ENCODE results near the gene GRHL1. TPM values are rescaled to one million over a fixed set of nuclear protein-coding genes. Genes with fewer than 3 reads are reported as not detected.

The GRHL1 gene
- total RNA-seq, 2 donors from 2014 or later = 0.41 to 9.5 TPM

DNA sequence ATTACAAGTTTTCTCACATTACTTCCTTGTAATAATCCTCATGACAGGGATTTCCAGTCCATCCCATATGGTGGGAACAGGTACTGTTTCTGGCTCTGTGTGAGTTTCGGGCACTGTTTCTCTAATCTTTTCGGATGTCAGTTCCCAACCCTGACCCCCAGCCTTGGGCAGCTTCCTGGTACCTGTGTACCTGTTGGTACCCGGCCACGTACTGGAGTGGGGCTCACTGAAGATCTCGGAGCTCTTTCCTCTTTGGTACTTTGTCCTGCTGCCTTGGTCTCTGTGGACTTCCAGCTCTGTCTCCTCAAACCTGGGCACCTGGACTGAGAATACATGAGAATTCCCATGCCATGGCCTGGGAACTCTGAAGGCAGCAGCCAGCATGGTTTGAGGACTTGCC lies 36.8 kb downstream of the GRHL1 start:
- Histone ChIP-seq H3K4me3 (no peak overlapping the region), H3K27ac (no peak overlapping the region), H3K4me1 (ENCODE audit: control insufficient read depth in 1 of 2, low read depth in 2 of 2) (peaks cover 11 to 34% of the 10 kb centered on the region in 2 donors), H3K36me3 (no peaks in the 10 kb centered on the region), H3K9me3 (no peaks in the 10 kb centered on the region), H3K27me3 (replicated peaks; ENCODE audit: insufficient read depth) (no peaks in the 10 kb centered on the region)
- TF ChIP-seq, protein P1, sequence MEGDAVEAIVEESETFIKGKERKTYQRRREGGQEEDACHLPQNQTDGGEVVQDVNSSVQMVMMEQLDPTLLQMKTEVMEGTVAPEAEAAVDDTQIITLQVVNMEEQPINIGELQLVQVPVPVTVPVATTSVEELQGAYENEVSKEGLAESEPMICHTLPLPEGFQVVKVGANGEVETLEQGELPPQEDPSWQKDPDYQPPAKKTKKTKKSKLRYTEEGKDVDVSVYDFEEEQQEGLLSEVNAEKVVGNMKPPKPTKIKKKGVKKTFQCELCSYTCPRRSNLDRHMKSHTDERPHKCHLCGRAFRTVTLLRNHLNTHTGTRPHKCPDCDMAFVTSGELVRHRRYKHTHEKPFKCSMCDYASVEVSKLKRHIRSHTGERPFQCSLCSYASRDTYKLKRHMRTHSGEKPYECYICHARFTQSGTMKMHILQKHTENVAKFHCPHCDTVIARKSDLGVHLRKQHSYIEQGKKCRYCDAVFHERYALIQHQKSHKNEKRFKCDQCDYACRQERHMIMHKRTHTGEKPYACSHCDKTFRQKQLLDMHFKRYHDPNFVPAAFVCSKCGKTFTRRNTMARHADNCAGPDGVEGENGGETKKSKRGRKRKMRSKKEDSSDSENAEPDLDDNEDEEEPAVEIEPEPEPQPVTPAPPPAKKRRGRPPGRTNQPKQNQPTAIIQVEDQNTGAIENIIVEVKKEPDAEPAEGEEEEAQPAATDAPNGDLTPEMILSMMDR (IDR thresholded peaks at IDR 0.05) = no peak
- no peak for DNase-seq (ENCODE audit: low spot score)
- ATAC-seq (ENCODE audit: insufficient number of reproducible peaks, low FRiP score, low read depth) = no peak

DNA sequence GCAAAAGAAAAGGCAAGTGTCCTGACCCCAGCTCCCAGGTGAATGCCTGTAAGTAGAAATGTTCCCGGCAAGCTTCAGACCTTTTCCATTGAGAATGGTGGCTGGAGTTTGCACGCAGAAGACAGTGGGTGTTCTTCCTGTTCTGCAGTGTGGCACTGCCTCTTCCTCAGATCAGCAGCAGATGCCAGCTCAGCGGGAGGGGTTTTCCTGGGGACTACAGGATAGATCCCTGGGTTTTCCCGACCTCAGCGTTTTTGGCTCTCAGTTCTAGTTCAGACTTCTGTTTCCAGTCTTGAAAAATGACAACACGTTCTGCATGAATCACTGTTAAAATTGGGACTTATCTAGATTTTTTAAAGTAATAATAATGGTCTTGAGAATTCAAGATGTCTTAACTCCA lies 39.2 kb downstream of the GRHL1 start:
- Histone ChIP-seq H3K27ac (no peak overlapping the region), H3K4me1 (ENCODE audit: control insufficient read depth in 1 of 2, low read depth in 2 of 2) (peaks cover 0 to 9% of the 10 kb centered on the region in 2 donors), H3K27me3 (replicated peaks; ENCODE audit: insufficient read depth) (no peaks in the 10 kb centered on the region), H3K36me3 (no peaks in the 10 kb centered on the region), H3K4me3 (no peak overlapping the region), H3K9me3 (no peaks in the 10 kb centered on the region)
- ATAC-seq (ENCODE audit: insufficient number of reproducible peaks, low FRiP score, low read depth) (no peak), DNase-seq (ENCODE audit: low spot score) (no peak)
- TF ChIP-seq, protein P1 (IDR thresholded peaks at IDR 0.05) = no peak

DNA sequence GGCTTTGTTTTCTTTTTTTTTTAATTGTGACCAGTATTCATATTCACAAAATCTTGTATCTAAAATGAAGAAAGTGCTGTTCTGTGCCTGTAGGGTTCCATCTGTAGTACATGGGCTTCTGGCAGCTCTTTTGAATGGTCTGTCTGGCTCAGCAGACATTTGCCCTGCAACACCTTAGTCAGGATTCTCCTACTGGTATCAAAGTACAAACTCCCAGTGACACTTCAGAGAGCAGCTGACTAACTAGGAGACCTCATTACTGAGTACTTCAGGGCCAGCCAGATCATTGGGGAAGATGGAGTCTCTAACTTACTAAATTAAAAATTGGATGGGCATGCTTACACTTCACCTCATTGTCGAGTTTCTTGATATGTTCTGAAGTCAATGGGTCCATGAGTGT lies 39.7 kb downstream of the GRHL1 start:
- Histone ChIP-seq H3K4me3 (no peak overlapping the region), H3K9me3 (no peaks in the 10 kb centered on the region), H3K27me3 (replicated peaks; ENCODE audit: insufficient read depth) (no peaks in the 10 kb centered on the region), H3K36me3 (no peaks in the 10 kb centered on the region), H3K27ac (no peak overlapping the region), H3K4me1 (ENCODE audit: control insufficient read depth in 1 of 2, low read depth in 2 of 2) (peaks cover 0 to 6% of the 10 kb centered on the region in 2 donors)
- DNase-seq (ENCODE audit: low spot score) (no peak), ATAC-seq (ENCODE audit: insufficient number of reproducible peaks, low FRiP score, low read depth) (peak; percentile 13)
- TF ChIP-seq, protein P1 (IDR thresholded peaks at IDR 0.05) = no peak

DNA sequence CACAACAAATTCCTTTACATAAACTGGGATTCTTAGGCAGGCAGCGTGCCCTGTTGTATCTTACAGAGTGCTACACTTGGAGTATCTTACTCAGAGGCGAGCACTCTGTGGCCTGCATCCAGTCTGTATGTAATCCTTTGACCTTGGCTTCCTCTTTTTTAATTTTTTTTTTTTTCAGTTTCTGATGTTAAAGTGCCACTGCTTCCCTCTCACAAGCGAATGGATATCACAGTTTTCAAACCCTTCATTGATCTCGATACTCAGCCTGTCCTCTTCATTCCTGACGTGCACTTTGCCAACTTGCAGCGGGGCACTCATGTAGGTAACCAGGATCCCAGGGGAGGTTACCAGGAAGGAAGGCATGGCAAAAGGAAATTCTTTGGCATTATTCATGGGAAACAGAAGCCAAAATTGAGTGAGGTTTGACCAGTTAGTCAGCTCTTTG lies 40.4 kb downstream of the GRHL1 start:
- TF ChIP-seq, protein P1 (IDR thresholded peaks at IDR 0.05) = no peak
- ATAC-seq (ENCODE audit: insufficient number of reproducible peaks, low FRiP score, low read depth) (no peak), DNase-seq (ENCODE audit: low spot score) (no peak)
- Histone ChIP-seq H3K4me3 (no peak overlapping the region), H3K36me3 (no peaks in the 10 kb centered on the region), H3K27ac (no peak overlapping the region), H3K27me3 (replicated peaks; ENCODE audit: insufficient read depth) (no peaks in the 10 kb centered on the region), H3K4me1 (ENCODE audit: control insufficient read depth in 1 of 2, low read depth in 2 of 2) (peaks cover 0 to 6% of the 10 kb centered on the region in 2 donors), H3K9me3 (no peaks in the 10 kb centered on the region)

DNA sequence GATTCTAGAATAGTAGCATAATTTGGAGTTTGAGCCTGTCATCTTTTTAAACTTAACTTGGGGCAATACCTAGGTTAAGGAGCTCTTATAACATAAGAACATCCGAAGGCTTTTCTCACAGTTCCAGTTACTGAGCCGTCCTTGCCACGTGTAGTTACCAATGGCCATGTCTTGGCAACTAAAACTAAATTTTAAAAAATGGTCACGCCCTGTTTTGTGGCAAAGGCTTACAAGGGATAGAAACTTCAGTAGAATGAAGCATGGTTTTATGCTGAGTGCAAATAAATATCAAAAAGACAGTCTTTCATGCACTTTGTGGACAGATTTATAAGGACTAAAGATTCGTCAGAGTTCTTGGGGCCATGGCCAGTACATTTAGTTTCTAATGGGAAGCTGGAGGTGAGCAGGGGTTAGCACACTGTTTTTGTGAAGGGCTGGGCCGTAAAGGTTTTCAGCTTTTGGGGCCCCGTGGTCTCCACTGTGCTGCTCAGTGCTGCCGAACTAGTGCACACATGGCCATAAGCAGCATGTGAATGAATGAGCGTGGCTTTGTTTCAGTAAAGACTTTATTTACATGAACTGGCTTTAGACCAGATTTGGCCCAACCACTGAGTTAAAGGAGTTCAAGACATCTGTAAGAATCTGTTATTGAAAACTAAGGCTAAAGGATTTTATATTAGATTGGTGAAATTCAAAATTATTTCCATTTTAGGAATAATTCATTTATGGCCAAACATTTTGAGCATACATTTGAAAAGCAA lies 41.1 kb downstream of the GRHL1 start:
- DNase-seq (ENCODE audit: low spot score) (no peak), ATAC-seq (ENCODE audit: insufficient number of reproducible peaks, low FRiP score, low read depth) (no peak)
- TF ChIP-seq, protein P1 (IDR thresholded peaks at IDR 0.05) = no peak
- no peaks in the 10 kb centered on the region for H3K9me3 ChIP-seq
- H3K4me3 ChIP-seq = no peak overlapping the region
- no peaks in the 10 kb centered on the region for H3K36me3 ChIP-seq
- peaks cover 0 to 6% of the 10 kb centered on the region in 2 donors for H3K4me1 ChIP-seq (ENCODE audit: control insufficient read depth in 1 of 2, low read depth in 2 of 2)
- H3K27ac ChIP-seq = no peak overlapping the region
- no peaks in the 10 kb centered on the region for H3K27me3 ChIP-seq (replicated peaks; ENCODE audit: insufficient read depth)

Data from thoracic aorta (tissue), 2 donors.